Keratinocyte (primary cell): ENCODE measurements around the gene ANKRD39. TPM values are rescaled to one million over a fixed set of nuclear protein-coding genes. Genes with fewer than 3 reads are reported as not detected.

ENCODE experiments used
- DNase-seq: peaks from one replicate; pipeline ENCODE4 v3.0.0-alpha.2; 2011; ENCODE audit warnings: low read depth, missing footprints, low spot score
- FAIRE-seq: peaks from 2 replicates; lab custom pipeline; 2011; peaks lifted over from hg19 to GRCh38; lab: Jason Lieb, UNC
- H2AFZ ChIP-seq: 2 replicates; pipeline ENCODE4 v1.6.0; 2012; ENCODE audit warnings: low read length, control low read depth, inconsistent platforms; ENCODE audit not compliant: control insufficient read depth
- H3K27ac ChIP-seq: 2 replicates; pipeline ENCODE4 v1.5.1; 2011; ENCODE audit warnings: low read length; ENCODE audit not compliant: control insufficient read depth, insufficient read depth
- H3K27me3 ChIP-seq: 3 replicates; pipeline ENCODE4 v1.6.0; 2011; ENCODE audit warnings: low read length; ENCODE audit not compliant: control insufficient read depth, insufficient read depth; ENCODE audit errors: extremely low read depth
- H3K36me3 ChIP-seq, 2 experiments: 2 replicates in 1 of 2; 3 replicates in 1 of 2; pipeline ENCODE4 v1.5.1; 2011; ENCODE audit warnings: low read length in 2 of 2, mild to moderate bottlenecking in 1 of 2; ENCODE audit not compliant: control insufficient read depth in 2 of 2, insufficient read depth in 2 of 2; ENCODE audit errors: extremely low read depth in 1 of 2
- H3K4me1 ChIP-seq: 3 replicates; pipeline ENCODE4 v1.5.1; 2011; ENCODE audit warnings: low read length; ENCODE audit not compliant: control insufficient read depth, insufficient read depth; ENCODE audit errors: extremely low read depth
- H3K4me2 ChIP-seq: 3 replicates; pipeline ENCODE4 v1.6.0; 2011; ENCODE audit warnings: low read depth, low read length; ENCODE audit not compliant: control insufficient read depth, insufficient read depth; ENCODE audit errors: extremely low read depth
- H3K4me3 ChIP-seq, 3 experiments: fragments of 200-600 bp in 1 of 3; sonication (generic) in 1 of 3; 2 replicates in 2 of 3; 3 replicates in 1 of 3; pipeline ENCODE4 v1.5.1; 2011 to 2016; ENCODE audit warnings: low read length in 3 of 3, mild to moderate bottlenecking in 3 of 3, control low read depth in 2 of 3, inconsistent platforms in 1 of 3, low read depth in 1 of 3, mixed read lengths in 1 of 3, mixed run types in 1 of 3, moderate library complexity in 1 of 3; ENCODE audit not compliant: control insufficient read depth in 2 of 3, insufficient read depth in 2 of 3; ENCODE audit errors: extremely low read depth in 1 of 3
- H3K79me2 ChIP-seq: 2 replicates; pipeline ENCODE4 v1.6.0; 2012; ENCODE audit warnings: low read length; ENCODE audit not compliant: control insufficient read depth, insufficient read depth
- H3K9ac ChIP-seq: 3 replicates; pipeline ENCODE4 v1.6.0; 2011; ENCODE audit warnings: low read length; ENCODE audit not compliant: control insufficient read depth, insufficient read depth; ENCODE audit errors: extremely low read depth
- H3K9me1 ChIP-seq: 3 replicates; pipeline ENCODE4 v1.6.0; 2011; ENCODE audit warnings: low read length; ENCODE audit not compliant: control insufficient read depth, insufficient read depth; ENCODE audit errors: extremely low read depth
- H3K9me3 ChIP-seq: 2 replicates; pipeline ENCODE4 v1.5.1; 2012; ENCODE audit warnings: low read depth, low read length; ENCODE audit not compliant: control insufficient read depth
- H4K20me1 ChIP-seq: 3 replicates; pipeline ENCODE4 v1.6.0; 2011; ENCODE audit warnings: low read length; ENCODE audit not compliant: control insufficient read depth, insufficient read depth; ENCODE audit errors: extremely low read depth
- CTCF ChIP-seq, 3 experiments: IDR thresholded peaks in 1 of 3; conservative IDR thresholded peaks in 1 of 3; optimal IDR thresholded peaks in 1 of 3; 2 replicates in 2 of 3; 3 replicates in 1 of 3; pipeline versions ENCODE3 to v1.5.1; 2011; ENCODE audit warnings: low read length in 3 of 3, mild to moderate bottlenecking in 3 of 3, moderate library complexity in 2 of 3, control low read depth in 1 of 3, inconsistent platforms in 1 of 3; ENCODE audit not compliant: insufficient read depth in 2 of 3; ENCODE audit errors: extremely low read depth in 1 of 3
- EZH2 ChIP-seq: IDR thresholded peaks from one replicate; pipeline ENCODE4 v1.6.1; 2012; ENCODE audit warnings: inconsistent platforms, mild to moderate bottlenecking, low read length, moderate library complexity
- dilution Hi-C: fragments of 300-500 bp; cut with MboI; formaldehyde crosslinking; loops from one replicate; pipeline ENCODE4 v1.7.0; 2020; ENCODE audit warnings: low sequenced_read_pairs; ENCODE audit not compliant: extremely low pct_ligation_motif_present
- polyA plus RNA-seq, 5 experiments: library from polyadenylated mRNA; depleted of rRNA in 3 of 5; stranded (reverse) in 3 of 5; stranded (forward) in 1 of 5; unstranded in 1 of 5; fragments of >200 nt; gene quantifications; 1 replicate in 1 of 5; 2 replicates in 3 of 5; 3 replicates in 1 of 5; pipeline versions ENCODE4 v1.2.1 to v1.2.3, GENCODE V29; 2011 to 2012; ENCODE audit warnings: missing spikeins in 2 of 5, low read depth in 1 of 5, low replicate concordance in 1 of 5

The ANKRD39 gene
- polyA plus RNA-seq, 1 donor (not counting 4 experiments of a cell fraction or from before 2014, with no cell fraction given): 7.2 TPM

GRCh38 chr2:96838345-96839292 lies 19.2 kb downstream of the ANKRD39 start:
- H2AFZ ChIP-seq: no peak overlapping the region
- no peak for FAIRE-seq
- dilution Hi-C loops: no loop called here

GRCh38 chr2:96837575-96837974 lies 20.2 kb downstream of the ANKRD39 start:
- no peaks in the 10 kb centered on the region for H3K27me3 ChIP-seq
- H3K79me2 ChIP-seq: no peaks in the 10 kb centered on the region
- no peak for FAIRE-seq
- no peak overlapping the region for H3K27ac ChIP-seq
- DNase-seq: no peak
- TF ChIP-seq CTCF (optimal IDR thresholded peaks at IDR 0.05 in 1 of 3, IDR thresholded peaks at IDR 0.05 in 1 of 3, conservative IDR thresholded peaks at IDR 0.05 in 1 of 3; ENCODE audit: extremely low read depth in 1 of 3, insufficient read depth in 2 of 3, low read length in 3 of 3) (no peak), EZH2 (no peak)
- H3K4me2 ChIP-seq: no peak overlapping the region
- H2AFZ ChIP-seq: no peak overlapping the region
- no peaks in the 10 kb centered on the region for H3K9me3 ChIP-seq
- no peak overlapping the region for H3K9ac ChIP-seq
- H3K9me1 ChIP-seq: no peaks in the 10 kb centered on the region
- H3K4me1 ChIP-seq: no peaks in the 10 kb centered on the region
- dilution Hi-C loops: no loop called here
- H4K20me1 ChIP-seq: peaks cover 3% of the 10 kb centered on the region
- H3K36me3 ChIP-seq: peaks cover 0 to 6% of the 10 kb centered on the region in 2 experiments
- no peak overlapping the region for H3K4me3 ChIP-seq

More at GRCh38 chr2:96838345-96839292, 19.2 kb downstream of the ANKRD39 start:
- Histone ChIP-seq H3K4me1 (no peaks in the 10 kb centered on the region), H3K27ac (no peak overlapping the region), H3K79me2 (no peaks in the 10 kb centered on the region), H3K9me3 (no peaks in the 10 kb centered on the region), H4K20me1 (peaks cover 3% of the 10 kb centered on the region), H3K36me3 (peaks cover 0 to 2% of the 10 kb centered on the region in 2 experiments), H3K4me3 (no peak overlapping the region), H3K27me3 (no peaks in the 10 kb centered on the region), H3K9ac (no peak overlapping the region), H3K4me2 (no peak overlapping the region), H3K9me1 (no peaks in the 10 kb centered on the region)
- TF ChIP-seq CTCF (optimal IDR thresholded peaks at IDR 0.05 in 1 of 3, IDR thresholded peaks at IDR 0.05 in 1 of 3, conservative IDR thresholded peaks at IDR 0.05 in 1 of 3; ENCODE audit: extremely low read depth in 1 of 3, insufficient read depth in 2 of 3, low read length in 3 of 3) (no peak), EZH2 (no peak)
- no peak for DNase-seq
